HG03457 (cell line): Measurements from ENCODE around the gene ALDH1A1.

Source experiments
- ATAC-seq: cut with Tn5 transposase; IDR thresholded peaks from one replicate; pipeline ENCODE4 v1.9.1; 2021; ENCODE audit warnings: moderate number of reproducible peaks; ENCODE audit not compliant: unreplicated experiment

ALDH1A1 gene

GRCh38 chr9:72952914-72953313 is at the start of gene ALDH1A1:
ALDH1A1 (minus strand) TSS chr9:72953053; CDS start chr9:72953000, 53 bp downstream.
- ATAC-seq: no peak

- ATAC-seq: no peak
Observed at GRCh38 chr9:73001860-73002259, 49.0 kb upstream of the ALDH1A1 start.

DNA sequence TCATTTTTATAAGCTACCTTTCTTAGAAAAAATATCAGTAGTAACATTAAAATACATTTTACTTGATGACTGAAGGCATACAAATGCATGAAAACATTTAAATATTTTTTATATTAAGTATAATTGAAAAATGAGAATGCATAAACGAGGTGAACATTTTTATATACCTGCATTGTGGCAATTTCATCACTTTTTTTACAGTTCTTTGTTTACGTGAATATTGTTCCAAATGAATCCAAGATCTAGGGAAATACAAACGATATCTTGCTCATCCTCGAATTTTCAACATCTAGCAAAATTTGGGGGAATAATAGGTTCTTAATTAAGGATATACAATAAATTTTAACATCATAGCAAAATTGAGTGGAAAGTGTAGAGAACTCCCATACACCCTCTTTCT is 45.5 kb upstream of the ALDH1A1 start:
- ATAC-seq: no peak

GRCh38 chr9:72997387-72997995 is 44.6 kb upstream of the ALDH1A1 start:
- ATAC-seq: no peak

DNA sequence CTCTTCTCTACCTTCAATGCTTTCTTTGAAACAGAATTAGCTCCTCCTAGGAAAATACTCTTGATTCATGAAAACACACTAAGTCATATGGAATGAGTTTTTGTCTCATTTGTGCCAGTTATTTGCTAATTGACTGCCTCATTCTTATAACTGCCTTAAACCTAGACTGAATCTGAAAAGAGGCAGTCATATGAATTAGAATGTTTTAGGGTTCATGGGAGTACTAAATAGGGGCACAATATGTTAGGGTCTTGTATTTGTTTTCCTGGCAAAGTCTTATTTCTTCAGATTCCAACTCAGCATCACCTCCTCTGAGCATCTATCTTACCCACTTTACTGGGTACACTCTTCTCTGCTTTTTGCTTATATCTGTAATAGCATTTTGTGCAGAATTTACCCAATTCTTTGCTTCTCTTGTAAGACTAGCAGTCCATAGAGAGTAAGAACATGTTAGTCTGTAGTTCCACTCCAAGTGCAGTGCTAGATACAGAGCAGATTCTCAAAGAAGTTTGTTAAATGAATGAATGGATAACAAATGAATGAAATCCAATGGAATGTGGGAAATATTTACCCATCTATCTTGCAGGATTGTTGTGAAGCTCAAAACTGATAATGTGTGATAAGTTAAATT is 43.9 kb upstream of the ALDH1A1 start:
- no peak for ATAC-seq

DNA sequence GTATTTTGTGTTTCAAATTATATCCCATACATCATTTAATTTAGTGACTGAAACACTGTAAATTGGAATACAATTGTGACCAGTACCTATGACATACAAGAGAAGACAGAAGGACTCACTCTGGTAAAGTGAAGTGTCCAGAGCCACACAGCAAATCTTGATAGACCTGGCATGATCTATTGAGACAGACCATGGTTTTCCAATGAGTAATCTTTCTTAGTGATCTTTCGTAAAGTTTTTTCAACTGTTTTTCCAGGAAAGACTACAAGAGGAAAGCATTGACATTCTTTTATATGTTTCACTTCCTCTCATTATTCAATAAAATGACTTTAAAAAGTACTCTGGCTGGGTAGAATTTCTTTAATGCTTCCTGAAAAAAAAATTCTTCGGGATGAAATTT is 43.3 kb upstream of the ALDH1A1 start:
- no peak for ATAC-seq

- no peak for ATAC-seq
Observed at GRCh38 chr9:72995131-72996024, 42.5 kb upstream of the ALDH1A1 start.

DNA sequence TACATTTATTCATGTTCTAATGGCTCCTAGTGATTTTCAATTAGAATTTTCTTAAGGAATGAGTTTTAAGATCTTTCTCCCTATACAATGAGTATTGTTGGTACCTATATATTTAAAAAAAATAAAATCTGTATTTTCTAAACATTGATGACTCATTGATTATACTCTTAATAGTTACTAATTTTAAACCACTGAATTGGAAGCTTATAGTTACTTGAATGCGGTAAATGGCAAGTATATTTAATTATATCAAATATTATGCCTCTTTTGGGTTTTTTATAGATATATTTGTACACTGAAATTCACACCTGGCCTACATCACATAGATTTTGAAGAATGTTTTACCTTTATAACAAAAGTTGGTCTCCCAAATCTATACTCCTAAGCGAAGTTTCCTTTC is 38.9 kb upstream of the ALDH1A1 start:
- no peak for ATAC-seq

- ATAC-seq: no peak
Observed at GRCh38 chr9:72990397-72991182, 37.7 kb upstream of the ALDH1A1 start.

GRCh38 chr9:72986522-72987116 is 33.8 kb upstream of the ALDH1A1 start:
- ATAC-seq: no peak

GRCh38 chr9:72985746-72986145 is 32.9 kb upstream of the ALDH1A1 start:
- ATAC-seq: no peak

GRCh38 chr9:72984991-72985390 is 32.1 kb upstream of the ALDH1A1 start:
- no peak for ATAC-seq

- no peak for ATAC-seq
Observed at GRCh38 chr9:72984226-72984947, 31.5 kb upstream of the ALDH1A1 start.

DNA sequence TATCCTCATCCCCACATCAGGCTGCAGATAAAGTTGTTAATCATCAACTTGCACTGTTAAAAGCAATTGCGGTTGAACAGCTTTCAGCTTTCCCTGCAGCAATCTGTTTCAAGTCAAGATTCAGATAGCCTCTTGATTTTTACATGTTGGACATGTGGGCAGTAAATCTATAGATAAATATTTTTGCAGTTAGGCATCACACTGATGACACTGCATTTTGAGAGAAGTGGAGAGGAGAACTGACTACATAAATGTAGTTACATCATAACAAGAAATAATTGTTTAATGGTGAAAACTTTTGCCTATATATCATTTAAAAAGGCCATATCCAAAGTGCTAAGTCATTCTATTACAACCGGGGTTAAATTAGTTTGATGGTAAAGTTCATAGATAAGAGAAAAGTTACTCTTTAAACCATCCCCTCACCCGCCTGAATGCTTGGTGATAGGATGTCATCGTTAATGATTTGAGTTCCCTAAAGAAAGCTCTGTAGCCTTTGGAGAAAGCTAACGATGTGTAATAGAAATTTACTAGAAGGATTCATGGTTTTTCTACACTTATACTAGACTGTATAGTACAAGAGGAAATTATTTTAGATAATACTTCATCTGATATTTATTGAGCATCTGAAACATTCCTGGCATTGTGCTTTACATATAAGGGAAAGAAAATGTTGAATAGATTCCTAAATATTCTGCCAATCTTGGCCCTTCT is 30.8 kb upstream of the ALDH1A1 start:
- ATAC-seq: no peak

DNA sequence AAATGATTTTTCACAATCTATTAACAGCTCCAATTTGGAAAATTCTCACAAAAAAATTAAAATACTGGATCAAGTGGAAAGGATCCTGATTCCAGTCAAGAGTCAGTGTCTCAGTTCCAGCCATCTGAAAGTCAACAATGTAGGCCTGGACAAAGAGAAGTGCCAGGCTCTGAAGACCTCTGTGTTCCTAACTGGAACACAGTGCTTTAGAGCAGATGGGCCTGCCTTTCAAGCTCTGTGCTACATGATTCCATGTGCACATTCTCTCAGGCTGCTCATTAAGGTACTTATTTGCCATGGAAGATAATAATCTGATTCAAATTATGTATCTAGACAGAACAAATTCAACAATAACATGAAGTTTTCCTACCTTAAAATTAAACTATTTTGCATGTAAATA is 30.2 kb upstream of the ALDH1A1 start:
- ATAC-seq: no peak

- ATAC-seq: no peak
Observed at GRCh38 chr9:72982146-72982799, 29.4 kb upstream of the ALDH1A1 start.

DNA sequence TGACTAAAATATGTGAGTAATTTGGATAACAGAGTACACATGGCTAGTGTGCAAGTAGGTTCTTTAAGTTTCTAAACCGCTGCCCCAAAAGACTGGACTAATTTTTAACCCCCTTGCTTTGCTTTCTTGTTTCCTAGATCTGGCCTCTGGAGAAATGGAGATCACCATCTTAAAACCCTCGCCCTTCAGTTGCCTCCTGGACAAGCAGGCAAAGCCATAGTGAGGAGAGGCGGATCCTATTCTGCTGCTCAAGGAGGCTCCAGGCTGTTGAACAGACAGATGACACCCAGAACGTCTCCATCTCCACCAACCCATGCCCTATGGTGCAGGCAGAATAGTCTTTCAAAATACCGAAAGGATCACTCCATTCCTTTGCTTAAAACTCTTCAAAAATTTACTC is 28.6 kb upstream of the ALDH1A1 start:
- ATAC-seq: no peak

DNA sequence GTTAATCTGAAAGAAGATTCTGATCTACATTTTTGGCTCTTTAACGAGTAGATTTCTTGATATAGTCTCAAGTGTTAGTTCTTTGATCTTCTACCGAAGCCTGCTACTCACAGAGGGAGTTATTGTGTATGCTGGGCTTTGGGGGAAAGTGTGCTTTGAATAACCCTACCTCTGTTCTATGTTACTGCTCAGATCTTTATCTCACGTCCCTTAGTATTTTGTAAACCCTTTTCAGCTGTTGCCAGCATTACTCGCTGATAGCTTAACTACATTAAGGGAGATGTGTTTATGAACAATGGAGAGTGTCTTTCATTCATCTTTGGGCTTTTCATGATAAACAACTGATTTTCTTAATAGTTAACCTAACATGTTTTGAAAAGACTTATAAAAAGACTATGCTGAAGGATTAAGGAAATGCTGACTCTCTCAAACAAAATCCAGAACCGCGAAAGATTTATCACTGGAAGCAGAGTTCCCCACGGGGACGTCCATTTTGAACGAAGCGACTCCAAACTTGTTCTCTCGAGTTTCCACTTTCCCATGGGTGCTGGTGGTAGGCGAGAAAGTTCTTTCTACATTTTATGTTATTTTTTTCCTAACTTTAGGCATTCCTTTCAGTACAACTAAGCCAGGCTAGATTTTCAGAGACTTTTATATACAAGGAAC is 27.9 kb upstream of the ALDH1A1 start:
- no peak for ATAC-seq
